Vagina (tissue), 2 donors: Measurements from ENCODE around the gene TMA16. TPM values are rescaled to one million over a fixed set of nuclear protein-coding genes. Genes with fewer than 3 reads are reported as not detected.

Experiments
- DNase-seq, 2 donors: peaks; one replicate each; pipeline ENCODE4 v3.0.0-alpha.2; 2017; ENCODE audit errors: extremely low spot score in 2 of 2
- H3K27ac ChIP-seq: fragments of 200-600 bp; sonication (generic); one replicate; pipeline ENCODE4 v1.5.1; 2019
- H3K27me3 ChIP-seq: fragments of 200-600 bp; sonication (generic); one replicate; pipeline ENCODE4 v1.5.1; 2019
- H3K36me3 ChIP-seq, 2 donors: fragments of 200-600 bp; sonication (generic); one replicate each; pipeline ENCODE4 v1.5.1; 2017 to 2019
- H3K4me1 ChIP-seq: fragments of 200-600 bp; sonication (generic); one replicate; pipeline ENCODE4 v1.5.1; 2019
- H3K4me3 ChIP-seq, 2 donors: fragments of 200-600 bp; sonication (generic); 1 replicate in 1 of 2; 2 replicates in 1 of 2; pipeline ENCODE4 v1.5.1; 2016 to 2019
- H3K9me3 ChIP-seq: fragments of 200-600 bp; sonication (generic); one replicate; pipeline ENCODE4 v1.5.1; 2019
- CTCF ChIP-seq, 3 experiments: fragments of 450-650 bp in 2 of 3; fragments of 200-600 bp in 1 of 3; sonication (generic) in 1 of 3; IDR thresholded peaks; one replicate each; pipeline ENCODE4 v1.5.1; 2017 to 2019; ENCODE audit warnings: antibody characterized with exemption in 3 of 3, mild to moderate bottlenecking in 2 of 3, moderate library complexity in 2 of 3
- POLR2A ChIP-seq, 2 donors: fragments of 450-650 bp; IDR thresholded peaks; one replicate each; pipeline ENCODE4 v1.6.1; 2017; ENCODE audit warnings: antibody characterized with exemption in 2 of 2, mild to moderate bottlenecking in 2 of 2, moderate library complexity in 2 of 2
- POLR2AphosphoS5 ChIP-seq, 2 donors: sonication (generic); formaldehyde crosslinking; IDR thresholded peaks; one replicate each; pipeline ENCODE4 v1.9.0; 2017; ENCODE audit warnings: antibody characterized with exemption in 2 of 2, mild to moderate bottlenecking in 2 of 2, low read depth in 1 of 2; ENCODE audit not compliant: insufficient read depth in 1 of 2
- intact Hi-C: fragments of 100-400 bp; cut with DNase I; formaldehyde crosslinking; loops from one replicate; pipeline ENCODE4 v1.15.1; 2023
- total RNA-seq: library from RNA; depleted of rRNA; stranded (reverse); fragments of >200 nt; gene quantifications from one replicate; pipeline ENCODE4 v1.2.3, GENCODE V29; 2016

The TMA16 gene
- total RNA-seq, 1 donor from 2014 or later: 35.8 TPM

GRCh38 chr4:163505374-163505773 lies 10.9 kb downstream of the TMA16 start:
- no peaks in the 10 kb centered on the region for H3K9me3 ChIP-seq
- H3K4me1 ChIP-seq: peaks cover 13% of the 10 kb centered on the region
- no peak overlapping the region for H3K4me3 ChIP-seq
- TF ChIP-seq POLR2AphosphoS5 (IDR thresholded peaks at IDR 0.05; ENCODE audit: insufficient read depth in 1 of 2, low read depth in 1 of 2): no peak
- no peak for TF ChIP-seq POLR2A (IDR thresholded peaks at IDR 0.05)
- no peak for TF ChIP-seq CTCF (IDR thresholded peaks at IDR 0.05)
- peaks cover 0 to 20% of the 10 kb centered on the region in 2 donors for H3K36me3 ChIP-seq
- no peaks in the 10 kb centered on the region for H3K27me3 ChIP-seq
- intact Hi-C loops: loop anchor here (5.0 kb wide), 1 partner anchor 1922 kb away; no protein-coding TSS in a partner anchor
- H3K27ac ChIP-seq: no peak overlapping the region
- DNase-seq: no peak

DNA sequence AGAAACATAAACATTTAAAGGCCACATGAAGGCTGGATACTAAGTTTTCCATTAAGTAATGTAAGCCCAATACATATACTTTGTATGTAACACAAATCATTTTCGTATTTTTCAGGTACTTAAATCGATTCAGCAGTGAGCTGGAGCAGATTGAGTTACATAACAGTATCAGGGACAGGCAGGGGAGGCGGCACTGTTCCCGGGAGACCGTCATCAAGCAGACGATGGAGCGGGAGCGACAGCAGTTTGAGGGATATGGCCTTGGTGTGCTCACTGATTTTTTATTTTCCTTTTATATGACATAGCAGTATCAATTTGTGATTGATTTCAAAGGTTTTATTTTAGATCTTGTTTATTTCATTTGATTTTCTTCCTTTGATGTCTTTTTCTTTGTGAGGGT lies 20.7 kb downstream of the TMA16 start:
- no peak for DNase-seq
- Histone ChIP-seq H3K36me3 (peaks cover 0 to 37% of the 10 kb centered on the region in 2 donors), H3K27ac (no peak overlapping the region), H3K9me3 (no peaks in the 10 kb centered on the region), H3K4me1 (no peaks in the 10 kb centered on the region), H3K4me3 (no peak overlapping the region), H3K27me3 (no peaks in the 10 kb centered on the region)
- no peak for TF ChIP-seq POLR2A (IDR thresholded peaks at IDR 0.05)
- intact Hi-C loops: no loop called here

GRCh38 chr4:163523791-163524365 lies 29.4 kb downstream of the TMA16 start:
- Histone ChIP-seq H3K36me3 (peaks cover 0 to 18% of the 10 kb centered on the region in 2 donors), H3K4me1 (no peaks in the 10 kb centered on the region), H3K4me3 (no peak overlapping the region), H3K27ac (no peak overlapping the region), H3K9me3 (no peaks in the 10 kb centered on the region), H3K27me3 (no peaks in the 10 kb centered on the region)
- no peak for DNase-seq
- TF ChIP-seq POLR2AphosphoS5 (IDR thresholded peaks at IDR 0.05; ENCODE audit: insufficient read depth in 1 of 2, low read depth in 1 of 2) (no peak), POLR2A (IDR thresholded peaks at IDR 0.05) (no peak), CTCF (IDR thresholded peaks at IDR 0.05) (no peak)
- intact Hi-C loops: no loop called here

- H3K4me1 ChIP-seq: no peaks in the 10 kb centered on the region
- no peaks in the 10 kb centered on the region for H3K27me3 ChIP-seq
- TF ChIP-seq POLR2A (IDR thresholded peaks at IDR 0.05): no peak
- TF ChIP-seq POLR2AphosphoS5 (IDR thresholded peaks at IDR 0.05; ENCODE audit: insufficient read depth in 1 of 2, low read depth in 1 of 2): no peak
- peaks cover 0 to 26% of the 10 kb centered on the region in 2 donors for H3K36me3 ChIP-seq
- H3K27ac ChIP-seq: no peak overlapping the region
- no peak overlapping the region for H3K4me3 ChIP-seq
- intact Hi-C loops: no loop called here
- DNase-seq: no peak
- H3K9me3 ChIP-seq: no peaks in the 10 kb centered on the region
Observed at GRCh38 chr4:163525982-163526381, 31.5 kb downstream of the TMA16 start.

GRCh38 chr4:163527172-163527571 lies 32.7 kb downstream of the TMA16 start:
- DNase-seq: no peak
- Histone ChIP-seq H3K36me3 (peaks cover 0 to 17% of the 10 kb centered on the region in 2 donors), H3K4me1 (no peaks in the 10 kb centered on the region), H3K27ac (no peak overlapping the region), H3K9me3 (no peaks in the 10 kb centered on the region), H3K27me3 (no peaks in the 10 kb centered on the region), H3K4me3 (no peak overlapping the region)
- intact Hi-C loops: no loop called here
- TF ChIP-seq CTCF (IDR thresholded peaks at IDR 0.05) (no peak), POLR2A (IDR thresholded peaks at IDR 0.05) (no peak), POLR2AphosphoS5 (IDR thresholded peaks at IDR 0.05; ENCODE audit: insufficient read depth in 1 of 2, low read depth in 1 of 2) (no peak)

DNA sequence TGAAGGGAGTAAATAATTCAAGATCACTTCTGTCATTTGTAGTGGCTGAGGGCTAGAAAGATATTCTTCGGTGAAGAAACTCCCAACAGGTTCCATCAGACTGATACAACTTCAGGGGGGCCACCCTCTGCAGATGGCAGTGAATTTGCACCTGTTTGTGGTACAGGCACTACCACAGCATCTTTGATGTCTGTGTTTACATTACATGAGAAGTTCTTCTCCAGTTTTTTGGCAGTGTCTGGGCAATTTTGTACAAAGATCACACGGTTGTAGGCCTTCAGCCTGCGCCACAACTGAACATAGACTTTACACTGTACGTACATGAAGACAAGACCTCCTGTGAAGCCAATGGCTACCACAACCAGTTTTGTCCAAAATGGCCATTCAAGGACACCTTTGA lies 34.2 kb downstream of the TMA16 start:
- no peak for TF ChIP-seq CTCF (IDR thresholded peaks at IDR 0.05)
- no peak for TF ChIP-seq POLR2AphosphoS5 (IDR thresholded peaks at IDR 0.05; ENCODE audit: insufficient read depth in 1 of 2, low read depth in 1 of 2)
- TF ChIP-seq POLR2A (IDR thresholded peaks at IDR 0.05): no peak
- intact Hi-C loops: no loop called here
- Histone ChIP-seq H3K4me3 (no peak overlapping the region), H3K27me3 (no peaks in the 10 kb centered on the region), H3K4me1 (no peaks in the 10 kb centered on the region), H3K9me3 (no peaks in the 10 kb centered on the region), H3K36me3 (peaks cover 0 to 17% of the 10 kb centered on the region in 2 donors), H3K27ac (no peak overlapping the region)
- DNase-seq: no peak
